Smooth muscle cell (in vitro differentiated cells): ENCODE data around the gene EIF3A. TPM values are rescaled to one million over a fixed set of nuclear protein-coding genes. Genes with fewer than 3 reads are reported as not detected.

Experiments
- DNase-seq: peaks from one replicate; lab custom pipeline; 2025; ENCODE audit not compliant: unreplicated experiment; lab: John Stamatoyannopoulos, UW
- H2AFZ ChIP-seq: fragments of 200-600 bp; sonication (generic); 2 replicates; pipeline ENCODE4 v1.6.0; 2016; ENCODE audit warnings: antibody characterized with exemption, low read depth, mild to moderate bottlenecking
- H3F3A ChIP-seq: fragments of 200-600 bp; sonication (generic); 2 replicates; pipeline ENCODE4 v1.6.0; 2017; ENCODE audit warnings: antibody characterized with exemption, low read depth
- H3K27ac ChIP-seq: fragments of 200-600 bp; sonication (generic); 2 replicates; pipeline ENCODE4 v1.5.1; 2016; ENCODE audit warnings: low read depth, mild to moderate bottlenecking
- H3K27me3 ChIP-seq: fragments of 200-600 bp; sonication (generic); 2 replicates; pipeline ENCODE4 v1.6.1; 2016; ENCODE audit warnings: low read depth, mild to moderate bottlenecking
- H3K36me3 ChIP-seq: fragments of 200-600 bp; sonication (generic); 2 replicates; pipeline ENCODE4 v1.5.1; 2016; ENCODE audit warnings: low read depth
- H3K4me1 ChIP-seq: fragments of 200-600 bp; sonication (generic); 2 replicates; pipeline ENCODE4 v1.5.1; 2016; ENCODE audit warnings: low read depth
- H3K4me2 ChIP-seq: fragments of 200-600 bp; sonication (generic); 2 replicates; pipeline ENCODE4 v1.6.0; 2016; ENCODE audit warnings: mild to moderate bottlenecking
- H3K4me3 ChIP-seq: fragments of 200-600 bp; sonication (generic); 2 replicates; pipeline ENCODE4 v1.5.1; 2016; ENCODE audit warnings: mild to moderate bottlenecking
- H3K79me2 ChIP-seq: fragments of 200-600 bp; sonication (generic); 2 replicates; pipeline ENCODE4 v1.6.0; 2016; ENCODE audit warnings: low read depth, mild to moderate bottlenecking
- H3K9ac ChIP-seq: fragments of 200-600 bp; sonication (generic); 2 replicates; pipeline ENCODE4 v1.6.0; 2016; ENCODE audit warnings: low read depth
- H3K9me3 ChIP-seq: fragments of 200-600 bp; sonication (generic); replicated peaks from 2 replicates; pipeline ENCODE4 v1.5.1; 2016; ENCODE audit warnings: low read depth
- H4K20me1 ChIP-seq: fragments of 200-600 bp; sonication (generic); 2 replicates; pipeline ENCODE4 v1.6.0; 2016; ENCODE audit warnings: low read depth
- CTCF ChIP-seq: fragments of 200-600 bp; sonication (generic); IDR thresholded peaks from 2 replicates; pipeline ENCODE4 v1.5.1; 2017; ENCODE audit warnings: borderline replicate concordance, mild to moderate bottlenecking, antibody characterized with exemption; ENCODE audit not compliant: insufficient read depth, poor library complexity, severe bottlenecking
- WGBS: methylation state at CpG from one replicate; pipeline ENCODE4 v1.1.7; 2016; ENCODE audit warnings: low lambda C conversion rate; 5-methylcytosine and 5-hydroxymethylcytosine counted together
- polyA plus RNA-seq: library from polyadenylated mRNA; unstranded; fragments of >200 nt; fragmentation: Nextera tagmentation; extraction: Ambion mirVana; gene quantifications from 2 replicates; pipeline ENCODE4 v1.2.1, GENCODE V29; 2016
- small RNA-seq: library from RNA; depleted of rRNA; stranded (forward); fragments of <200 nt; gene quantifications from one replicate; pipeline ENCODE3, GENCODE V24; 2014
- total RNA-seq: library from RNA; depleted of rRNA; stranded (reverse); fragments of >200 nt; gene quantifications from 2 replicates; pipeline ENCODE4 v1.2.3, GENCODE V29; 2014

The EIF3A gene
- total and polyA plus RNA-seq, 2 experiments from 2014 or later: 37.9 to 95.0 TPM

GRCh38 chr10:118990326-118990725 is 90.3 kb downstream of the EIF3A start:
- H3K4me1 ChIP-seq: no peaks in the 10 kb centered on the region
- H3K9me3 ChIP-seq: no peaks in the 10 kb centered on the region
- H3F3A ChIP-seq: no peaks in the 10 kb centered on the region
- no peaks in the 10 kb centered on the region for H4K20me1 ChIP-seq
- no peaks in the 10 kb centered on the region for H3K36me3 ChIP-seq
- H3K27me3 ChIP-seq: peaks cover 5% of the 10 kb centered on the region
- no peak overlapping the region for H3K27ac ChIP-seq
- no peak overlapping the region for H3K4me3 ChIP-seq
- H2AFZ ChIP-seq: no peak overlapping the region
- no peak for TF ChIP-seq CTCF
- H3K79me2 ChIP-seq: no peaks in the 10 kb centered on the region
- no peak overlapping the region for H3K4me2 ChIP-seq
- DNase-seq: no peak
- 73% methylated on average over 1 of the region's 1 CpG for WGBS
- H3K9ac ChIP-seq: no peak overlapping the region

- Histone ChIP-seq H2AFZ (no peak overlapping the region), H3K4me3 (no peak overlapping the region), H3K9ac (no peak overlapping the region), H3K79me2 (no peaks in the 10 kb centered on the region), H3K36me3 (no peaks in the 10 kb centered on the region), H4K20me1 (no peaks in the 10 kb centered on the region), H3K4me1 (peaks cover under 1% of the 10 kb centered on the region), H3K27ac (no peak overlapping the region), H3K4me2 (no peak overlapping the region), H3K9me3 (no peaks in the 10 kb centered on the region), H3F3A (no peaks in the 10 kb centered on the region), H3K27me3 (peaks cover 2% of the 10 kb centered on the region)
- 76% methylated on average over 7 of the region's 7 CpGs for WGBS
- TF ChIP-seq CTCF: no peak
- no peak for DNase-seq
Measured at GRCh38 chr10:118986815-118987790, 93.5 kb downstream of the EIF3A start.

DNA sequence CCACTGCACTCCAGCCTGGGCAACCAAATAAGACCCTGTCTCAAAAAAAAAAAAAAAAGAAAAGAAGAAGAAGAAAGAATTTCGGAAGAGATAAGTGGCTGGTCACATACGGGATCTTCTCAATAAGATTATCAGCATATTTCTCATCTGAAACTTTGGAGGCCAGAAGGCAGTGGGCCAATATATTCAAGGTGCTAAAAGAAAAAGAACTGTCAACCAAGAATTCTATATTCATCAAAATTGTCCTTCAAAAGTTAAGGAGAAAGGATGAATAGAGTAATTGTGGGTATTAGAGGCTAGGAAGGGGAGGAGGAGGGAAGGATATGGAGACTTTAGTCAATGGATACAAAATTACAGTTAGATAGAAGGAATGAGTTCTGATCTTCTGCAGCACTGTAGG is 95.0 kb downstream of the EIF3A start:
- Histone ChIP-seq H2AFZ (no peak overlapping the region), H4K20me1 (no peaks in the 10 kb centered on the region), H3K4me2 (no peak overlapping the region), H3K9me3 (no peaks in the 10 kb centered on the region), H3K4me3 (no peak overlapping the region), H3K27me3 (no peaks in the 10 kb centered on the region), H3K36me3 (no peaks in the 10 kb centered on the region), H3K4me1 (peaks cover 4% of the 10 kb centered on the region), H3K9ac (no peak overlapping the region), H3K27ac (no peak overlapping the region), H3K79me2 (no peaks in the 10 kb centered on the region), H3F3A (no peaks in the 10 kb centered on the region)
- 89% methylated on average over 2 of the region's 2 CpGs for WGBS
- TF ChIP-seq CTCF: no peak
- no peak for DNase-seq

Small RNA genes lying within 50 kb of the gene (small RNA-seq; reads per million reads assigned to genes)
- not detected for gene AL355598.1
- not detected for gene RF00413
- gene SNORA19: not detected

Other genes with a start within 250 kb of the EIF3A start
- 0.76 and 0.90 TPM in 2 replicates for gene NANOS1, start 51.1 kb downstream of the EIF3A start, total RNA-seq
- 1.4 and 2.8 TPM in 2 replicates for gene NANOS1, start 51.1 kb downstream of the EIF3A start, polyA plus RNA-seq
- 45.1 and 57.0 TPM in 2 replicates for gene DENND10, start 23.3 kb upstream of the EIF3A start, total RNA-seq
- 51.0 and 57.2 TPM in 2 replicates for gene DENND10, start 23.3 kb upstream of the EIF3A start, polyA plus RNA-seq
- gene SFXN4, start 84.9 kb upstream of the EIF3A start, total RNA-seq: 7.9 and 12.2 TPM in 2 replicates
- gene SFXN4, start 84.9 kb upstream of the EIF3A start, polyA plus RNA-seq: 12.8 and 16.2 TPM in 2 replicates
- gene PRDX3, start 98.0 kb upstream of the EIF3A start, total RNA-seq: 156 and 162 TPM in 2 replicates
- gene PRDX3, start 98.0 kb upstream of the EIF3A start, polyA plus RNA-seq: 97.3 and 123 TPM in 2 replicates
- gene GRK5, start 126.8 kb upstream of the EIF3A start, total RNA-seq: 5.2 and 7.0 TPM in 2 replicates
- 4.4 and 5.0 TPM in 2 replicates for gene GRK5, start 126.8 kb upstream of the EIF3A start, polyA plus RNA-seq